ENCODE measurements around the gene PGAM2. TPM values are rescaled to one million over a fixed set of nuclear protein-coding genes. Genes with fewer than 3 reads are reported as not detected.

Gene PGAM2
- total RNA-seq, 1 experiment from 2014 or later: 0.27 TPM

DNA sequence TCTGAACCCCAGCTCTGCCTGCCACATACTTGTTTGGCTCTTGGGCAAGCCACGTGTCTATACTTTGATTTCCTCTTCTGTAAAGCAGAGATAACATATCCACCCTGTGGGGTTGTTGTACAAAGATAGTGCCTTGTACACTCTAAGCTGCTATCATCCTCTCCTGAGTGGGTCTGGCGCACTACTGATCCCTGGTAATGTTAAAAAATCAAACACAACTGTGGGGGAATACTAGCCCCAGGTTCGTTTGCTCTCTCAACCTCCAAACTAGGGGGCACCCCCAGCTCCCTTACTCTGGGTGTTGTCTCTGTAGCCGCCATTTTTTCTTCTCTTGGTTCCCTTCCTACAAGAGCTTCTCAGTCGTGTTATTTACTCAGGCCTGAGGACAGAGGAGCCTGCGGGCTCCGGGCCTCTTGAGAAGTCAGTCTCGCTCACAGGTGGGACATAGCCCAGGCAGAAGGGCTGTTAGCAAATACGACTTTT is 15.9 kb upstream of the PGAM2 start:
- DNase-seq (ENCODE audit: low read depth, low spot score): no peak
- intact Hi-C loops (cut with micrococcal nuclease): loop anchor here (5.0 kb wide), 2 partner anchors 41 to 226 kb away; partner anchors contain the start of gene POLD2
- POLR2A ChIA-PET: interaction anchor here (0.9 to 1.2 kb wide), 3 partner anchors 16 to 115 kb away, joined by 3 to 6 read pairs (median 5); partner anchors contain the start of genes DBNL and PGAM2
- H3K27ac ChIP-seq (ENCODE audit: low read depth, low read length): peak overlapping the region; percentile 99
- no peaks in the 10 kb centered on the region for H4K20me1 ChIP-seq (ENCODE audit: insufficient read depth)
- no peaks in the 10 kb centered on the region for H3K9me3 ChIP-seq (ENCODE audit: control insufficient read depth in 1 of 2, insufficient read depth in 1 of 2, low read depth in 1 of 2, low read length in 2 of 2)
- peaks cover 14% of the 10 kb centered on the region for H3K79me2 ChIP-seq (ENCODE audit: insufficient read depth, low read length)
- peak overlapping the region; percentile 56 to 96 for H3K4me3 ChIP-seq (replicated peaks in 1 of 2; ENCODE audit: low read depth in 1 of 2, low read length in 2 of 2)
- no peak for ATAC-seq
- H3K27me3 ChIP-seq (ENCODE audit: insufficient read depth, low read length): no peaks in the 10 kb centered on the region
- peaks cover 17 to 22% of the 10 kb centered on the region in 2 experiments; a peak in 3 of 4 replicates for H3K36me3 ChIP-seq (ENCODE audit: control insufficient read depth in 1 of 2, insufficient read depth in 2 of 2, low read length in 2 of 2)
- peaks cover 12 to 23% of the 10 kb centered on the region in 2 experiments; a peak in 3 of 4 replicates for H3K4me1 ChIP-seq (ENCODE audit: control insufficient read depth in 1 of 2, insufficient read depth in 2 of 2, low read length in 2 of 2)
- peak overlapping the region; percentile 94 for H3K9ac ChIP-seq (ENCODE audit: low read length)
- TF ChIP-seq YY1 (IDR thresholded peaks at IDR 0.05; ENCODE audit: extremely low read depth, insufficient replicate concordance, low read depth, low read length): peak; percentile 85
- TF ChIP-seq ZFX (IDR thresholded peaks at IDR 0.05): no peak
- H3K9me2 ChIP-seq (ENCODE audit: insufficient read depth): no peaks in the 10 kb centered on the region
- BruUV-seq (replicated peaks): no TSS peak
- CTCF ChIA-PET: interaction anchor here (0.7 to 1.4 kb wide), 3 partner anchors 9 to 159 kb away, joined by 3 to 8 read pairs (median 4); no protein-coding TSS in a partner anchor
- RAD21 ChIA-PET (ENCODE audit: low non-redundant PET in 1 of 2, low total read pairs in 2 of 2, uncharacterized antibody in 2 of 2, unreplicated experiment in 2 of 2): interaction anchor here in 1 of 2 experiments (0.7 kb wide), 1 partner anchor 412 kb away, joined by 3 read pairs; no protein-coding TSS in a partner anchor
- H3K4me2 ChIP-seq (ENCODE audit: low read length): peak overlapping the region; percentile 83
- H2AFZ ChIP-seq (ENCODE audit: low read depth, low read length, poor library complexity, severe bottlenecking): no peak overlapping the region

GRCh38 chr7:44080686-44081265 is 15.4 kb upstream of the PGAM2 start:
- H3K27me3 ChIP-seq (ENCODE audit: insufficient read depth, low read length): no peaks in the 10 kb centered on the region
- no peaks in the 10 kb centered on the region for H3K9me3 ChIP-seq (ENCODE audit: control insufficient read depth in 1 of 2, insufficient read depth in 1 of 2, low read depth in 1 of 2, low read length in 2 of 2)
- POLR2A ChIA-PET: interaction anchor here (0.9 to 1.2 kb wide), 3 partner anchors 15 to 115 kb away, joined by 3 to 6 read pairs (median 5); partner anchors contain the start of genes DBNL and PGAM2
- TF ChIP-seq ZFX (IDR thresholded peaks at IDR 0.05) (no peak), JUND (IDR thresholded peaks at IDR 0.05) (no peak), MAX (IDR thresholded peaks at IDR 0.05) (no peak), ZNF274 (IDR thresholded peaks at IDR 0.05; ENCODE audit: low read depth, low read length) (no peak), EGR1 (IDR thresholded peaks at IDR 0.05; ENCODE audit: low read depth) (no peak), FOSL1 (IDR thresholded peaks at IDR 0.05; ENCODE audit: low read depth) (no peak)
- TF ChIP-seq, protein P1, sequence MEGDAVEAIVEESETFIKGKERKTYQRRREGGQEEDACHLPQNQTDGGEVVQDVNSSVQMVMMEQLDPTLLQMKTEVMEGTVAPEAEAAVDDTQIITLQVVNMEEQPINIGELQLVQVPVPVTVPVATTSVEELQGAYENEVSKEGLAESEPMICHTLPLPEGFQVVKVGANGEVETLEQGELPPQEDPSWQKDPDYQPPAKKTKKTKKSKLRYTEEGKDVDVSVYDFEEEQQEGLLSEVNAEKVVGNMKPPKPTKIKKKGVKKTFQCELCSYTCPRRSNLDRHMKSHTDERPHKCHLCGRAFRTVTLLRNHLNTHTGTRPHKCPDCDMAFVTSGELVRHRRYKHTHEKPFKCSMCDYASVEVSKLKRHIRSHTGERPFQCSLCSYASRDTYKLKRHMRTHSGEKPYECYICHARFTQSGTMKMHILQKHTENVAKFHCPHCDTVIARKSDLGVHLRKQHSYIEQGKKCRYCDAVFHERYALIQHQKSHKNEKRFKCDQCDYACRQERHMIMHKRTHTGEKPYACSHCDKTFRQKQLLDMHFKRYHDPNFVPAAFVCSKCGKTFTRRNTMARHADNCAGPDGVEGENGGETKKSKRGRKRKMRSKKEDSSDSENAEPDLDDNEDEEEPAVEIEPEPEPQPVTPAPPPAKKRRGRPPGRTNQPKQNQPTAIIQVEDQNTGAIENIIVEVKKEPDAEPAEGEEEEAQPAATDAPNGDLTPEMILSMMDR (IDR thresholded peaks at IDR 0.05 in 2 of 3, conservative IDR thresholded peaks at IDR 0.05 in 1 of 3; ENCODE audit: borderline replicate concordance in 1 of 3, insufficient read depth in 1 of 3, low read depth in 2 of 3, low read length in 2 of 3): no peak
- CTCF ChIA-PET: interaction anchor here (1.4 kb wide), 1 partner anchor 8 kb away, joined by 8 read pairs; no protein-coding TSS in a partner anchor
- intact Hi-C loops (cut with micrococcal nuclease): loop anchor here (5.0 kb wide), 2 partner anchors 42 to 227 kb away; partner anchors contain the start of gene POLD2
- no peak for DNase-seq (ENCODE audit: low read depth, low spot score)
- H3K4me1 ChIP-seq (ENCODE audit: control insufficient read depth in 1 of 2, insufficient read depth in 2 of 2, low read length in 2 of 2): peaks cover 12 to 22% of the 10 kb centered on the region in 2 experiments; a peak in 3 of 4 replicates
- peaks cover 17 to 27% of the 10 kb centered on the region in 2 experiments; a peak in 3 of 4 replicates for H3K36me3 ChIP-seq (ENCODE audit: control insufficient read depth in 1 of 2, insufficient read depth in 2 of 2, low read length in 2 of 2)
- peak overlapping the region; percentile 83 for H3K4me2 ChIP-seq (ENCODE audit: low read length)
- RAD21 ChIA-PET (ENCODE audit: low non-redundant PET in 1 of 2, low total read pairs in 2 of 2, uncharacterized antibody in 2 of 2, unreplicated experiment in 2 of 2): no interaction called here
- peak overlapping the region; percentile 99 for H3K27ac ChIP-seq (ENCODE audit: low read depth, low read length)
- peak overlapping the region; percentile 94 for H3K9ac ChIP-seq (ENCODE audit: low read length)
- H2AFZ ChIP-seq (ENCODE audit: low read depth, low read length, poor library complexity, severe bottlenecking): no peak overlapping the region
- H3K9me2 ChIP-seq (ENCODE audit: insufficient read depth): no peaks in the 10 kb centered on the region
- no peak for ATAC-seq
- no peaks in the 10 kb centered on the region for H4K20me1 ChIP-seq (ENCODE audit: insufficient read depth)
- no TSS peak for BruUV-seq (replicated peaks)
- peaks cover 14% of the 10 kb centered on the region for H3K79me2 ChIP-seq (ENCODE audit: insufficient read depth, low read length)
- peak overlapping the region; percentile 56 to 96 for H3K4me3 ChIP-seq (replicated peaks in 1 of 2; ENCODE audit: low read depth in 1 of 2, low read length in 2 of 2)

All from HCT116 (cell line).